T-cell (primary cell): Measurements from ENCODE around the gene PRSS22. TPM values are rescaled to one million over a fixed set of nuclear protein-coding genes. Genes with fewer than 3 reads are reported as not detected.

ENCODE experiments used
- ATAC-seq, 4 experiments: fragments of 200-7000 bp in 3 of 4; fragments of 150-1000 bp in 1 of 4; cut with Tn5 transposase; replicated peaks in 1 of 4; 1 replicate in 3 of 4; 2 replicates in 1 of 4; pipeline ENCODE4 v1.10.0; 2021; ENCODE audit warnings: moderate library complexity in 3 of 4, mild to moderate bottlenecking in 2 of 4, moderate number of reproducible peaks in 1 of 4
- CTCF ChIA-PET, 2 donors: fragments of 300-600 bp; sonication (Branson Sonifier 250); formaldehyde crosslinking; loops; one replicate each; lab custom pipeline; 2022; ENCODE audit warnings: antibody characterized with exemption in 2 of 2; lab: Charles Lee
- POLR2A ChIA-PET, 2 donors: fragments of 300-600 bp; sonication (Branson Sonifier 250); formaldehyde crosslinking; loops; one replicate each; lab custom pipeline; 2022; ENCODE audit warnings: antibody characterized with exemption in 2 of 2; lab: Charles Lee
- DNase-seq, 35 experiments: peaks; one replicate each; pipeline versions ENCODE4 v3.0.0 to v3.0.0-alpha.2; 2013 to 2023
- H3K27ac ChIP-seq: one replicate; pipeline ENCODE4 v1.5.1; 2013; ENCODE audit warnings: low read length
- H3K27me3 ChIP-seq, 2 experiments: replicated peaks in 1 of 2; 1 replicate in 1 of 2; 2 replicates in 1 of 2; pipeline versions ENCODE4 v1.6.1 to v1.7.0; 2013; ENCODE audit warnings: low read length in 1 of 2, mixed read lengths in 1 of 2; ENCODE audit not compliant: control insufficient read depth in 2 of 2, insufficient read depth in 2 of 2; ENCODE audit errors: extremely low read depth in 1 of 2
- H3K36me3 ChIP-seq, 2 donors: 1 replicate in 1 of 2; 2 replicates in 1 of 2; pipeline versions ENCODE4 v1.6.1 to v1.7.0; 2013; ENCODE audit warnings: low read length in 1 of 2; ENCODE audit not compliant: control insufficient read depth in 2 of 2, insufficient read depth in 1 of 2; ENCODE audit errors: extremely low read depth in 1 of 2
- H3K4me1 ChIP-seq, 2 experiments: 1 replicate in 1 of 2; 2 replicates in 1 of 2; pipeline versions ENCODE4 v1.6.1 to v1.7.0; 2013; ENCODE audit warnings: low read length in 2 of 2, mixed read lengths in 1 of 2; ENCODE audit not compliant: insufficient read depth in 2 of 2, control insufficient read depth in 1 of 2; ENCODE audit errors: extremely low read depth in 1 of 2
- H3K4me3 ChIP-seq, 2 donors: 1 replicate in 1 of 2; 2 replicates in 1 of 2; pipeline versions ENCODE4 v1.5.1 to v1.7.0; 2013; ENCODE audit warnings: mild to moderate bottlenecking in 2 of 2, low read length in 1 of 2, moderate library complexity in 1 of 2; ENCODE audit not compliant: control insufficient read depth in 1 of 2; ENCODE audit errors: extremely low read depth in 1 of 2
- H3K9me3 ChIP-seq: 2 replicates; pipeline ENCODE4 v1.7.0; 2013
- H3K27ac Mint-ChIP-seq, 2 donors: one replicate each; pipeline ENCODE4 v1.8.0; 2020 to 2021; ENCODE audit warnings: mild to moderate bottlenecking in 2 of 2, mixed read lengths in 2 of 2
- H3K27me3 Mint-ChIP-seq, 2 donors: one replicate each; pipeline ENCODE4 v1.8.0; 2021 to 2022; ENCODE audit warnings: mixed read lengths in 2 of 2
- H3K36me3 Mint-ChIP-seq: one replicate; pipeline ENCODE4 v1.8.0; 2021; ENCODE audit warnings: mixed read lengths
- H3K4me1 Mint-ChIP-seq, 3 donors: one replicate each; pipeline ENCODE4 v1.8.0; 2020 to 2022; ENCODE audit warnings: mixed read lengths in 3 of 3, mild to moderate bottlenecking in 1 of 3
- H3K4me3 Mint-ChIP-seq, 3 donors: one replicate each; pipeline ENCODE4 v1.8.0; 2020 to 2022; ENCODE audit warnings: mild to moderate bottlenecking in 3 of 3, mixed read lengths in 3 of 3, moderate library complexity in 3 of 3
- H3K9me3 Mint-ChIP-seq, 3 donors: one replicate each; pipeline ENCODE4 v1.8.0; 2020 to 2022; ENCODE audit warnings: mixed read lengths in 3 of 3
- WGBS: methylation state at CpG from one replicate; pipeline ENCODE4 v1.1.5; 2013; ENCODE audit warnings: missing lambda C conversion rate; ENCODE audit not compliant: insufficient coverage; 5-methylcytosine and 5-hydroxymethylcytosine counted together
- total RNA-seq, 35 experiments: library from RNA in 6 of 35; stranded (reverse) in 6 of 35; fragments of 120-200 nt in 1 of 35; gene quantifications; one replicate each; pipeline versions ENCODE4 v1.2.1 to v1.2.4 and lab custom pipeline; 2013 to 2026

Gene PRSS22
- total RNA-seq, 5 donors from 2014 or later (not counting 1 experiment from before 2014, with no cell fraction given) = 0.56 to 2.6 (median 1.4) TPM; not detected in 1

GRCh38 chr16:2819939-2820835, 37.8 kb downstream of the PRSS22 start:
- H3K36me3 ChIP-seq = no peaks in the 10 kb centered on the region
- H3K27ac ChIP-seq = no peak overlapping the region
- ChIA-PET CTCF (no interaction called here), POLR2A (no interaction called here)
- H3K4me3 Mint-ChIP-seq = no peak overlapping the region
- no peaks in the 10 kb centered on the region for H3K36me3 Mint-ChIP-seq
- no peak overlapping the region for H3K4me3 ChIP-seq
- H3K9me3 Mint-ChIP-seq = no peaks in the 10 kb centered on the region
- WGBS = 84% methylated on average over 14 of the region's 17 CpGs
- H3K4me1 Mint-ChIP-seq = no peaks in the 10 kb centered on the region
- H3K27ac Mint-ChIP-seq = no peak overlapping the region
- DNase-seq = no peak
- peaks cover 0 to 5% of the 10 kb centered on the region in 2 experiments for H3K4me1 ChIP-seq
- no peak for ATAC-seq
- H3K27me3 Mint-ChIP-seq = peaks cover 0 to 9% of the 10 kb centered on the region in 2 donors
- no peaks in the 10 kb centered on the region for H3K9me3 ChIP-seq
- peaks cover 0 to 28% of the 10 kb centered on the region in 2 experiments for H3K27me3 ChIP-seq

- H3K9me3 Mint-ChIP-seq = no peaks in the 10 kb centered on the region
- ChIA-PET POLR2A (no interaction called here), CTCF (no interaction called here)
- Histone ChIP-seq H3K27me3 (peaks cover 0 to 36% of the 10 kb centered on the region in 2 experiments), H3K4me3 (no peak overlapping the region), H3K36me3 (no peaks in the 10 kb centered on the region), H3K27ac (no peak overlapping the region), H3K4me1 (peaks cover 0 to 5% of the 10 kb centered on the region in 2 experiments), H3K9me3 (no peaks in the 10 kb centered on the region)
- H3K4me1 Mint-ChIP-seq = no peaks in the 10 kb centered on the region
- DNase-seq (no peak), ATAC-seq (no peak)
- peaks cover 0 to 13% of the 10 kb centered on the region in 2 donors for H3K27me3 Mint-ChIP-seq
- 83% methylated on average over 8 of the region's 18 CpGs for WGBS
- H3K36me3 Mint-ChIP-seq = no peaks in the 10 kb centered on the region
- no peak overlapping the region for H3K27ac Mint-ChIP-seq
- no peak overlapping the region for H3K4me3 Mint-ChIP-seq
Measured at GRCh38 chr16:2819179-2819938, 38.6 kb downstream of the PRSS22 start.

- 92% methylated on average over 8 of the region's 10 CpGs for WGBS
- ATAC-seq (no peak), DNase-seq (no peak)
- peak overlapping the region in 1 of 3 donors; percentile 31 for H3K4me3 Mint-ChIP-seq
- H3K4me3 ChIP-seq = no peak overlapping the region
- H3K27me3 Mint-ChIP-seq = peaks cover 0 to 16% of the 10 kb centered on the region in 2 donors
- ChIA-PET CTCF (no interaction called here), POLR2A (no interaction called here)
- no peak overlapping the region for H3K27ac ChIP-seq
- H3K27me3 ChIP-seq = peaks cover 0 to 39% of the 10 kb centered on the region in 2 experiments
- no peaks in the 10 kb centered on the region for H3K4me1 Mint-ChIP-seq
- no peaks in the 10 kb centered on the region for H3K36me3 ChIP-seq
- no peaks in the 10 kb centered on the region for H3K9me3 Mint-ChIP-seq
- H3K4me1 ChIP-seq = peaks cover 0 to 5% of the 10 kb centered on the region in 2 experiments
- no peaks in the 10 kb centered on the region for H3K36me3 Mint-ChIP-seq
- H3K27ac Mint-ChIP-seq = no peak overlapping the region
- H3K9me3 ChIP-seq = no peaks in the 10 kb centered on the region
Measured at GRCh38 chr16:2818272-2818876, 39.6 kb downstream of the PRSS22 start.

GRCh38 chr16:2817340-2818271, 40.4 kb downstream of the PRSS22 start:
- CTCF ChIA-PET = interaction anchor here in 1 of 2 donors (0.6 kb wide), 1 partner anchor 41 kb away, joined by 4 read pairs; the partner anchor contains the start of gene PRSS22

GRCh38 chr16:2816751-2817339, 41.1 kb downstream of the PRSS22 start, which contains the start of gene PRSS21:
PRSS21 (plus strand) TSS chr16:2817237; CDS start chr16:2817269, 32 bp downstream.
- Histone ChIP-seq H3K27ac (no peak within 1 kb of the TSS), H3K4me3 (no peak within 1 kb of the TSS)
- CTCF ChIA-PET = interaction anchor here in 1 of 2 donors (0.6 kb wide), 1 partner anchor 41 kb away, joined by 4 read pairs; the partner anchor contains the start of gene PRSS22

More at GRCh38 chr16:2817340-2818271, 40.4 kb downstream of the PRSS22 start:
- Mint-ChIP-seq H3K4me1 (no peaks in the 10 kb centered on the region), H3K27ac (no peak overlapping the region), H3K9me3 (no peaks in the 10 kb centered on the region), H3K27me3 (peaks cover 0 to 16% of the 10 kb centered on the region in 2 donors), H3K4me3 (peak overlapping the region in 1 of 3 donors; percentile 31), H3K36me3 (no peaks in the 10 kb centered on the region)
- H3K4me3 ChIP-seq = no peak overlapping the region
- no peak for DNase-seq
- no peaks in the 10 kb centered on the region for H3K36me3 ChIP-seq
- peaks cover 0 to 39% of the 10 kb centered on the region in 2 experiments for H3K27me3 ChIP-seq
- POLR2A ChIA-PET = no interaction called here
- no peak overlapping the region for H3K27ac ChIP-seq
- H3K4me1 ChIP-seq = peaks cover 0 to 5% of the 10 kb centered on the region in 2 experiments
- ATAC-seq = peak in 2 of 4 experiments; percentile 8 to 34
- 92% methylated on average over 39 of the region's 68 CpGs for WGBS
- H3K9me3 ChIP-seq = no peaks in the 10 kb centered on the region

More at GRCh38 chr16:2816751-2817339, 41.1 kb downstream of the PRSS22 start, which contains the start of gene PRSS21:
- Histone ChIP-seq H3K4me1 (peaks cover 0 to 5% of the 10 kb centered on the region in 2 experiments), H3K27me3 (peaks cover 0 to 46% of the 10 kb centered on the region in 2 experiments), H3K36me3 (no peaks in the 10 kb centered on the region), H3K9me3 (no peaks in the 10 kb centered on the region)
- H3K27ac Mint-ChIP-seq = peak within 1 kb of the TSS in 1 of 2 donors; percentile 22
- H3K36me3 Mint-ChIP-seq = no peaks in the 10 kb centered on the region
- H3K27me3 Mint-ChIP-seq = peaks cover 0 to 20% of the 10 kb centered on the region in 2 donors
- H3K4me1 Mint-ChIP-seq = no peaks in the 10 kb centered on the region
- DNase-seq (peak in 14 of 35 experiments; percentile 13 to 46 (median 30)), ATAC-seq (peak; percentile 45 to 79 (median 56))
- H3K4me3 Mint-ChIP-seq = peak within 1 kb of the TSS in 1 of 3 donors; percentile 31
- 77% methylated on average over 17 of the region's 28 CpGs for whole genome bisulfite sequencing
- H3K9me3 Mint-ChIP-seq = no peaks in the 10 kb centered on the region
- POLR2A ChIA-PET = no interaction called here
